Measurements from ENCODE around the gene GATAD2A. TPM values are rescaled to one million over a fixed set of nuclear protein-coding genes. Genes with fewer than 3 reads are reported as not detected.

Gene GATAD2A
- total RNA-seq, 1 donor from 2014 or later, result 84.0 TPM

GRCh38 chr19:19426799-19427198 is 21.3 kb downstream of the GATAD2A start:
- intact Hi-C loops (cut with DNase I), result no loop called here
- Histone ChIP-seq H3K4me1 (peaks cover 33% of the 10 kb centered on the region), H3K9me3 (no peaks in the 10 kb centered on the region), H3K27ac (no peak overlapping the region), H3K36me3 (no peaks in the 10 kb centered on the region), H3K4me3 (no peak overlapping the region), H3K27me3 (ENCODE audit: low read depth) (no peaks in the 10 kb centered on the region)
- no peak for DNase-seq
- TF ChIP-seq CTCF (IDR thresholded peaks at IDR 0.05), result no peak
- no peak for ATAC-seq

GRCh38 chr19:19427302-19427701 is 21.8 kb downstream of the GATAD2A start:
- ATAC-seq, result no peak
- intact Hi-C loops (cut with DNase I), result no loop called here
- Histone ChIP-seq H3K27ac (no peak overlapping the region), H3K27me3 (ENCODE audit: low read depth) (no peaks in the 10 kb centered on the region), H3K36me3 (no peaks in the 10 kb centered on the region), H3K4me3 (no peak overlapping the region), H3K4me1 (peaks cover 28% of the 10 kb centered on the region), H3K9me3 (no peaks in the 10 kb centered on the region)
- TF ChIP-seq CTCF (IDR thresholded peaks at IDR 0.05), result no peak
- DNase-seq, result no peak

GRCh38 chr19:19427944-19428343 is 22.5 kb downstream of the GATAD2A start:
- Histone ChIP-seq H3K9me3 (no peaks in the 10 kb centered on the region), H3K36me3 (no peaks in the 10 kb centered on the region), H3K4me1 (peaks cover 30% of the 10 kb centered on the region), H3K4me3 (no peak overlapping the region), H3K27ac (peak overlapping the region; percentile 8), H3K27me3 (ENCODE audit: low read depth) (no peaks in the 10 kb centered on the region)
- TF ChIP-seq CTCF (IDR thresholded peaks at IDR 0.05), result no peak
- intact Hi-C loops (cut with DNase I), result no loop called here
- ATAC-seq (no peak), DNase-seq (no peak)

- Histone ChIP-seq H3K4me3 (no peak overlapping the region), H3K36me3 (no peaks in the 10 kb centered on the region), H3K27ac (no peak overlapping the region), H3K4me1 (peaks cover 29% of the 10 kb centered on the region), H3K27me3 (ENCODE audit: low read depth) (no peaks in the 10 kb centered on the region), H3K9me3 (no peaks in the 10 kb centered on the region)
- ATAC-seq (no peak), DNase-seq (no peak)
- no peak for TF ChIP-seq CTCF (IDR thresholded peaks at IDR 0.05)
- intact Hi-C loops (cut with DNase I), result no loop called here
Observed at GRCh38 chr19:19428746-19429145, 23.3 kb downstream of the GATAD2A start.

- intact Hi-C loops (cut with DNase I), result no loop called here
- Histone ChIP-seq H3K4me1 (peaks cover 35% of the 10 kb centered on the region), H3K36me3 (no peaks in the 10 kb centered on the region), H3K9me3 (no peaks in the 10 kb centered on the region), H3K27ac (no peak overlapping the region), H3K4me3 (no peak overlapping the region), H3K27me3 (ENCODE audit: low read depth) (no peaks in the 10 kb centered on the region)
- no peak for DNase-seq
- no peak for ATAC-seq
- no peak for TF ChIP-seq CTCF (IDR thresholded peaks at IDR 0.05)
Observed at GRCh38 chr19:19429361-19429760, 23.9 kb downstream of the GATAD2A start.

- no peak overlapping the region for H3K4me3 ChIP-seq
- DNase-seq (no peak), ATAC-seq (no peak)
- H3K36me3 ChIP-seq, result peaks cover 9% of the 10 kb centered on the region
- peaks cover 33% of the 10 kb centered on the region for H3K4me1 ChIP-seq
- no peaks in the 10 kb centered on the region for H3K27me3 ChIP-seq (ENCODE audit: low read depth)
- TF ChIP-seq CTCF (IDR thresholded peaks at IDR 0.05), result no peak
- intact Hi-C loops (cut with DNase I), result no loop called here
- no peaks in the 10 kb centered on the region for H3K9me3 ChIP-seq
- H3K27ac ChIP-seq, result no peak overlapping the region
Observed at GRCh38 chr19:19432732-19433131, 27.3 kb downstream of the GATAD2A start.
